Heart left ventricle (tissue), 13 donors: ENCODE measurements around the gene TMIGD1.

Experiments used
- CTCF ChIP-seq, 12 donors: fragments of 200-600 bp; sonication (generic) in 4 of 12; IDR thresholded peaks; one replicate each; pipeline versions ENCODE4 v1.5.0 to v1.8.0; 2018 to 2022; ENCODE audit warnings: antibody characterized with exemption in 12 of 12, mild to moderate bottlenecking in 5 of 12
- POLR2A ChIP-seq, 2 donors: fragments of 450-650 bp; IDR thresholded peaks; one replicate each; pipeline ENCODE4 v1.6.1; 2017; ENCODE audit warnings: antibody characterized with exemption in 2 of 2, mild to moderate bottlenecking in 2 of 2, moderate library complexity in 2 of 2
- donor health status: ischemic (EF 13 %, LVEDD 7.1; RV severe dilation, severe dysfunction).
- donor health status: DM: no; HTN: yes; CAD: no.
- donor health status: DM: no; HTN: no; CAD: no.
- donor health status: ischemic (EF 25% LVEDD 6.9; RV normal size, moderate dysfunction).
- donor health status: ischemic (EF 25% LVEDD 5.7; RV mildly dilated, moderate dysfunction).
- donor health status: ischemic (EF 35%, LVEDD 5.7; RV mildly dilated, moderate dysfunction).
- donor health status: nonischemic (EF 11% LVEDD 7.7; RV severe dilation, severe dysfunction).
- donor health status: DM: yes; HTN: yes; CAD: no.
- donor health status: PGD.
- donor health status: ischemic (EF 29% LVEDD 5.4; RV normal size, mild dysfunction).
- donor health status: nonischemic (EF 23%, LVEDD 6.1; RV moderate dilation, normal function).

- TF ChIP-seq CTCF (IDR thresholded peaks at IDR 0.05) (no peak), POLR2A (IDR thresholded peaks at IDR 0.05) (no peak)
Measured at GRCh38 chr17:30310562-30310961, 23.3 kb downstream of the TMIGD1 start.
